NCI-H345 treated with DMSO at 0.1 percent for 48 hours (cell line): Measurements from ENCODE around the gene SMARCE1.

Experiments
- DNase-seq: peaks from one replicate; lab custom pipeline; 2025; ENCODE audit not compliant: unreplicated experiment; lab: John Stamatoyannopoulos, UW

SMARCE1 gene

GRCh38 chr17:40646791-40647623 is 611 bp downstream of the SMARCE1 start:
- DNase-seq = no peak

- DNase-seq = no peak
These were observed 1.7 kb downstream of the SMARCE1 start for GRCh38 chr17:40645943-40646342.

- no peak for DNase-seq
These were observed 2.3 kb downstream of the SMARCE1 start for GRCh38 chr17:40645291-40645690.

GRCh38 chr17:40637931-40638330 is 9.7 kb downstream of the SMARCE1 start:
- no peak for DNase-seq

GRCh38 chr17:40633871-40634270 is 13.7 kb downstream of the SMARCE1 start:
- no peak for DNase-seq

- no peak for DNase-seq
These were observed 15.4 kb downstream of the SMARCE1 start for GRCh38 chr17:40632216-40632615.

GRCh38 chr17:40629842-40630241 is 17.8 kb downstream of the SMARCE1 start:
- DNase-seq = no peak

DNA sequence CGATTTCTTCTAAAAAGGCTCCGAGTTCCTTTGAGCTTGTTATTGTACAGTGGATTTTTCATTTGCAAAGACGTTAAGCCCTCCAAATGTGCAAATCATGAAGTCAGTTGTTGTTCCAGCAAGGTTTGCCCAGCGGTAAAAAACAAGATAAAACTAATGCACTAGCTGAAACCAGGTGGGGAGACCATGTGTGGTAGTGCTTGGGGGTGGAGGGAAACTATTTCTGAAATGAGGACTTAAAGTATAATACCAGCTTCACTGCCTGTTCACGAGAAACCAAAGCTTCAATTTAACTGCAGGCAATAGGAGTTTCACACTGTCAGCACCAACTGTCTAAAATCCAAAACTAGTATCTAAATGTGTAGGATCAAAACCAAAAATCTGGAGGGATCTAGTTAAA is 22.3 kb downstream of the SMARCE1 start:
- no peak for DNase-seq

DNA sequence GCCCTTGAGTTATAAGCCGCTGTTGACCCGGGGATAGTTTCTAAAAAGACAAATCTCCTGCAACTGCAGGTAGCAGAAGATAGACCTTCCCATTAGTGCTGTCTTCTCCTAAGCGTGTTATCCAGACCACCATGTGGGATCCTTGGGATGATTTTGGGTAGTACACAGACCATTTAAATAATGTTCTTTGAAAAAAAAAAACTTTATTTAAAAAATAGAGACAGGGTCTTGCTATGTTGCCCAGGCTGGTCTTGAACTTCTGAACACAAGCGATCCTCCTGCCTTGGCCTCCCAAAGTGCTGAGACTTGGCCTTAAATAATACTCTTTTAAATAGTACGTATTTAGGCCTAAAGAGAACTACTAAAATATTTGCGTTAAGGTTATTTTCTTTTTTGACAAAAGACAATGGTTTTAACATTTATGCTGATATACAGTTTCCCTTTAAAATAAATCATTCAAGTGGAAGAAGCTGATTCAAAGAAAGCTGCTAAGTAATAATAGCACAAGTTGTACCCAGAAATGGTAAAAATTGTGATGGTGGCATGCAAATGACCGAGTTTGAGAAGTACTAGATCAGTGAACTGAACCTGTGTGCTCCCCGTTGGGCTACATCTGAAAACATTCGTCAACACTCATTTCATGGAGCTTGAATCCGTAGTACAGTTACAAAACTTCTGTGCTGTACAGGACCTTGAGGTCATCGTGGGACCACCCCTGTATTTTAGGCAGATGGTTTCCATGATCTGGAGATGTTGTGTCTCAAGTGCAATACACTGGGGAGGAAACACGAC is 24.0 kb downstream of the SMARCE1 start:
- no peak for DNase-seq

DNA sequence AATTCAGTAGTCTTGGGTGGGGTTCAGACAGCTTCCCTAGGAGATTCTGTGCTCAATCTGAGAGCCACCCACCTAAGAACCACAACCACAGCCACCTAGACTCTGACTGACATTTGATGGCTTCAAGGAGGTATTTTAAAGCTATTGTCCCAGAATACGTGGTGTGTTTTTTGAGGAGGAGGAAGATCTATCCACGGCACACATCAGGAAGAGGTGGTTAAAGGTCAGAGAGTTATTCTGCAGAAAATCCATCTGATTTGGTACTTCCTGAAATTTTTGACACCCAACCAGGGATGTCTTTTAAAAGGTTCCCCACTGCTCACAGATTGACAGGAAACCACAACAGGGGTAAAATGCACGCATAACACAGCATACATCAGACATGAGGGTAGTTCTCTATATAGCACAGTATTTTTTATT is 25.1 kb downstream of the SMARCE1 start:
- DNase-seq = no peak

- DNase-seq = no peak
These were observed 26.0 kb downstream of the SMARCE1 start for GRCh38 chr17:40621578-40621977.

DNA sequence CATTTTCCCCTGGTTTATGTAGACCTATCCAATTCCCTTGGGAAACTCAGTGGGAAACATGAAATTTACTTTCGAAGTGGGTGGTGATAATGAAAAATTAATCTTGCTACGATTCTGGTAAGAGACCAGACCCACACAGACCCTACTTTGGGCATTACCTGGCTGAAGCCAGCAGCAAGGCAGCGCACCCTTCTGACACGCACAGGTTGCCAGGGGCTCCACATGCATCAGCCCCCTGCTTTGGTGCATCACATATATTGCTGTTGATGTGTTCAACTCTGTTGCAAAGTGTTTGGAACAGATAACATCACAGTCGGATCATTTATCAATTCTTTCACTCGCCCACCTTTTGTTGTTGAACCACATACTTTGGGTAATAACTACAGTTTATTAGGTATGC is 26.6 kb downstream of the SMARCE1 start:
- no peak for DNase-seq

GRCh38 chr17:40618754-40619625 is 28.6 kb downstream of the SMARCE1 start:
- no peak for DNase-seq

DNA sequence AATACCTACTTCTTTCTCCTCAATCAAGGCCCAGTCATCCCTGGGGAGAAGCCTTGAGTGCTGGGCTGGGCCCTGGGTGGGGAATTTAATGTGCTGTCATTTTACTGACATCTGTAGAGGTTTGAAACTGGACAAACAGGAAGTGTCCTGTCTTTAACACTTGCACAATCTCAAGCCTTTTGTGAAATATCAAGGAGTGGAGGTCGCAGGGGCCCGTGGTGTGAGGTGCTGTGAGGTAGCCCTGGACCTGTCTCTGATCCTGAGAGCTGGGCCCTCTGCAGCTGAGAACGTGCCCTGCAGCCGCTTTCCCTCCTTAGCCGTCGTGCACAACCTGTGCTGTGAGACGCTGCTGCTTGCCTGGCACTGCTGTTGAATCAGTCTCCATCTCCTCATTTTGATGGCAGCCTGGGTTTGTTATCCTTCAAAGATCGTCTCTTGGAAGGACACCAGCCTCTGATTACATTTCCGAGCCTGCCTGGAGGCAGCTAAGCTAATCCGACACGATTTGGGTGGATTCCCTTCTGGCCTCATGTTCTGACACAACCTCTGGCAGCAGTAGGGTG is 29.9 kb downstream of the SMARCE1 start:
- no peak for DNase-seq

DNA sequence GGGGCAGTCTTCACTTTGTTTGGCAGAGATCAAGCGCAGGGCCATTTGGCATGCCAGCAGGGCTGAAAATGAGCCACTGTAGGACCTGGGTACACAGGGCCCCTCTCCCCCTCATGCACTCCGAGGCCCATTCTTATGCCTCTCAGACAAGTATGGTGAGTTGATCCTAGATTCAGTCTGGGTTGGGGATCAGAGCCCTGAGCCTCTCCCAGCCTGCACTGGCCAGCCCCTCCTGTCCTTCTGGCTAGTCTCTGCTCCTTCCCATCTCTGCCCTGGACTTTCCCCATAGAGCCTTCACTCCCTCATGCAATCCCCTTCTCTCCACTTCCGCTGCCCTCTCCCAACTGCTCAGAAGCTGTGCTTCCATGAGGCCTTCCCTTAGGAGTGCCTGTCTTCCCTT is 31.0 kb downstream of the SMARCE1 start:
- DNase-seq = no peak

GRCh38 chr17:40615841-40616476 is 31.7 kb downstream of the SMARCE1 start:
- no peak for DNase-seq

DNA sequence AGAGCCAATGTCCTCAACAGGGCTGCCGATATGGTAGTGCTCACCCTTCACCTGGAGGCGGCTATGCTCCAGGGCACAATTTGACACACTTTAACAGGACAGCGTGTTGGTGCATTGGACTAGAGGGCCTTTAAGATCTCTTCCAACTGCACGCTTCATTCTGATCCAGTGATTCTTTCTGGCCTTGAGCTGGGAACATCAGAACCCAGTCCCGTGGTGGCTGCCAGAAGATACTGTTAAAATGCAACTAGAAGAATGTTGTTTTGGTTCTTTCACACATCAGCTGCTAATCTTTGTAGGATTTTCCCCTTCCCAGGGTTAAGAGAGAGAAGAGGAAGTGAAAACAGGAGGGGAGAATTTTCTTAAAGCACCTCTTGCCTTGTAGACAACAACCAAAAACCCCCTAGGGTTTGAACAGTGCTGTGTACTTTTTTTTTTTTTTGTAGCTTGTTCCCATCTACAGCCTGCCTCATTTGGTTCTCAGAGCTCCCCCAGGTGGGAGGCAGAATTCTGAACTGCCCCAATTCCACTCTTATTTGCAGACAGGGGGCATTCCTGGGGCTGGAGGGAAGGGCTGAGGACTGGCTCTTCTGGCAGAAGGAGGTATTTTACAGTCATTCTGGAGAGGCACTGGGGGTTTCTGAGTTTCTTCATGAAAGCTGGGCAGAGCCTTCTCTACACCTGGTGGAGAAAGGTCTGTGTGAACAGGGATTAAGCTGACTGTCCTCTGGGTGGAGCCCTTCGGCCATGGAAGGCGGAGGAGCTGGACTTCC is 32.4 kb downstream of the SMARCE1 start:
- DNase-seq = no peak

GRCh38 chr17:40614431-40615067 is 33.1 kb downstream of the SMARCE1 start:
- DNase-seq = no peak

DNA sequence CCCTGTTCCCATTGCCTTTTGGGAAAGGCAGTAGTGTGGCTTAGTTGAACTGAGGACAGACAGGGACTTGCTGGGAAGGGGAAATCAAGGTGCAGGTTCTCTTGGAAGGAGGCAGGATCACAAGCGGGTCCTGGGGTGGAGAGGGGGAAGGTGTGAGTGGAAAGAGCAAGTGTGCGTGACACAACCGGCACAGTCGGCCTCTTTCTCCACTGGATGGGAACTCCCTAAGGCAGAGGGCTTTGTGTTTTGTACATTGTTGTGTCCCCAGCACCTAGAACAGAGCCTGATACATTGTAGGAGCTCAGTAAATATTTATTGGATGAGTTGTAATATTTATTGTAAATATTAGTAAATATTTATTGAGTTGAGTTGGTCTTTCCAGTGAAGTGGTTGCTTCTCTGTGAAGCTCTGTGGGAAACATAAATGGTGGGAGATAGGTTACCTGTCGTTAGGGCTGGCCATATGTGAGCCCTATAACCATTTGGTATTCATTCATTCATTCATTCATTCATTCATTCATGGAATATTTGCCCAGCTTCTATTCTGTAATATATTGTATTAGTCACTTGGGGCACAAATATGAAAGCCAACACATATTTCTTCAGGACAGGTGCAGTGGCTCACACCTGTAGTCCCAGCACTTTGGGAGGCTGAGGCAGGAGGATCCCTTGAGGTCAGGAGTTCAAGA is 34.0 kb downstream of the SMARCE1 start:
- no peak for DNase-seq
